Stimulated activated CD8-positive, alpha-beta memory T cell treated with anti-CD3 and anti-CD28 coated beads, Interleukin-2, amount 100 ng/mL, for 48 hours (primary cell): ENCODE results near the gene NPAP1.
"Not testable (repeated sequence)": the region's sequence is repeated elsewhere in the genome, so short reads cannot be mapped to it uniquely, and the experiment has no call there.

Experiments
- DNase-seq, 2 donors: peaks; one replicate each; pipeline ENCODE4 v3.0.0-alpha.2; 2020; ENCODE audit warnings: low read depth in 2 of 2

The NPAP1 gene, protein sequence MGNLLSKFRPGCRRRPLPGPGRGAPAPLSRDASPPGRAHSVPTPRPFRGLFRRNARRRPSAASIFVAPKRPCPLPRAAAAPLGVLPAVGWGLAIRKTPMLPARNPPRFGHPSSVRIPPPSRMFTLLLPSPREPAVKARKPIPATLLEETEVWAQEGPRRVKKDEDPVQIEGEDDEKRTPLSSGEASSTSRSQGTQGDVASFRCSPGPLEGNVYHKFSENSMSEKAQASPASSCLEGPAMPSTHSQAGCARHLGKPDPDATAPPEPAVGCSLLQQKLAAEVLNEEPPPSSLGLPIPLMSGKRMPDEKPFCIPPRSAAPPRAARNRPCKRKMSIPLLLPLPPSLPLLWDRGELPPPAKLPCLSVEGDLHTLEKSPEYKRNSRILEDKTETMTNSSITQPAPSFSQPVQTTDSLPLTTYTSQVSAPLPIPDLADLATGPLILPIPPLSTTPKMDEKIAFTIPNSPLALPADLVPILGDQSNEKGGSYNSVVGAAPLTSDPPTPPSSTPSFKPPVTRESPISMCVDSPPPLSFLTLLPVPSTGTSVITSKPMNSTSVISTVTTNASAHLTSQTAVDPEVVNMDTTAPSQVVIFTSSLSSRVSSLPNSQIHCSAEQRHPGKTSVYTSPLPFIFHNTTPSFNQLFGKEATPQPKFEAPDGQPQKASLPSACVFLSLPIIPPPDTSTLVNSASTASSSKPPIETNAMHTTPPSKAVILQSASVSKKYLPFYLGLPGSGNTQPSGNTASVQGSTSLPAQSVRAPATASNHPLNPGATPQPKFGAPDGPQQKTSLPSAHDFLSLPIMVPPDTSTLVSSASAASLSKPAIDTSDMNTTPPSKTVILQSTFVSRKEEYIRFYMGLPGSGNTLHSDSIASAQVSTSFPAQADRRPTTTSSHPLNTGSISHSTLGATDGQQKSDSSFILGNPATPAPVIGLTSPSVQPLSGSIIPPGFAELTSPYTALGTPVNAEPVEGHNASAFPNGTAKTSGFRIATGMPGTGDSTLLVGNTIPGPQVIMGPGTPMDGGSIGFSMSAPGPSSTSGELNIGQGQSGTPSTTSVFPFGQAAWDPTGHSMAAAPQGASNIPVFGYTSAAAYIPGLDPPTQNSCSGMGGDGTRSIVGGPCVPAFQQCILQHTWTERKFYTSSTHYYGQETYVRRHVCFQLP

GRCh38 chr15:24675332-24676144 lies at the start of gene NPAP1:
Gene NPAP1 (plus strand): TSS chr15:24675775. CDS start chr15:24675868, 93 bp downstream.
- DNase-seq = no peak

DNA sequence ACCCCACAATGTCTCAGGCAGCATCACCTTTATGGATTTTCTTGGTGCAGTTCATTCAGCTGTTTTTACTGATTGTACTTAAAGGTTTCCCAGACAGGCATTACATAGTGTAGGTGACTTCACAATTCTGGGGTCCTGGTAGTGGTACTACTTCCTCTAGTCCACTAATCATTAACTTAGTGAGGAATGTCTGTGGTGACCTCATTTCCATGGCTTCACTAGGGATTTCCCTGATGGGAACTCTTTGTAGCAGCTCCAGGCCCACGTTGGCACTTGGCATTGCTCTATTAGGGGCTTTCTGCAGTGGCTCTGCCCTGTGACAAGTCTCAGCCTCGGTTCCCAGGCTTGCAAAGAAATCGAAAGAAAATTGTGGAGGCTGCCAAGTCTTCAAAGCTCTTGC lies 48.1 kb upstream of the NPAP1 start:
- no peak for DNase-seq

DNA sequence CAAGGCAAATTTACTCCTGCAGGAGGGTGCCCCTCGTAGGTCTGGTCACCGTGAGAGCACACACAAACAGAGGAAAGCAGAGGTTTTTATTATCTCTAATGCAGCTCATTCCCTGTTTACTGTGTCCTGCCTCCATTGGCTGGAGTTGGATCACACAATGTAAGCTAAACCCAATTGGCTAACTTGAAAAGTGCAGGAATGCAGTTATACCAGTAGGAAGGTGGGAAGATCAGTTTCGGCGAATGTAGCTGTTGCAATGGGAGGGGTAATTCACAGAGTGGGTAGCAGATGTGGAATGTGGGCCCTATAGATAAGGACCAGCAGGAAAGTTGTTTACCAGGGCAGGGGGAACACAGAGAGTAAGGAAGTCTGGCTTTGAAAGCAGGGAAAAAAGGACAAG lies 42.5 kb upstream of the NPAP1 start:
- no peak for DNase-seq

- not testable (repeated sequence) for DNase-seq
Observed at GRCh38 chr15:24639412-24639811, 36.2 kb upstream of the NPAP1 start.

DNA sequence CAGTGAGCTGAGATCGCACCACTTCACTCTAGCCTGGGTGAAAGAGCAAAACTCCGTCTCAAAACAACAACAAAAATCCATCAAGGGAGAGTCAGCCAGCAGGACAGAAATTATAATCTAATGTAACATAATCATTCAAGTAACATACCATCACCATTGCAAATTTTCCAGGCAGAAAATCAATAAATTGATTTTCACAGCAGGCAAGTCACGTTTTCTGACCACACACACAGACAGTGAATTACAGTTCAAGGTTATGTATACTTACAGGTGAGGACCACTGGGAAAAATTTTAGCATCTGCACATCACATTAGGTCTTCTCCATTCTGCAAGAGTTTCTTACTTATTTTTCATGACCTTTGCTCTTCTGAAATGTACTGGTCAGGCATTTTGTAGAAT lies 29.9 kb upstream of the NPAP1 start:
- no peak for DNase-seq

DNA sequence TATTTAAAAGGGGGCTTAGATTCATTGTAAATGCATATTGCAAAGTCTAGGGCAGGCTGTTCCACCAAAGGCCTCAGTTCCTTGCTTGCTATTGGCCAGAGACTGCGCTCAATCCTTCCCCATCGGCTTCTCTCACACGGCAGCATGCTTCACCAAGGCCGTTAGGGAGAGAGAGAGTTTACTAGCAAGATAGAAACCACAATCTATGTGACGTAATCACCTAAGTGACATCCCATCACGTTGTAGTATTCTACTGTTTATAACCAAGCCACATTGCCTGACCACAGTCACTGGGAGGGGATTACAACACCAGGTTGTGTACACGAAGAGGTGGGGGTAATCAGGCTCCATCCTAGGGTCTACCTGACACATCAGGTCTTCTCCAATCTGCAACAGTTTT lies 16.0 kb upstream of the NPAP1 start:
- no peak for DNase-seq

GRCh38 chr15:24662991-24663390 lies 12.6 kb upstream of the NPAP1 start:
- DNase-seq = no peak

DNA sequence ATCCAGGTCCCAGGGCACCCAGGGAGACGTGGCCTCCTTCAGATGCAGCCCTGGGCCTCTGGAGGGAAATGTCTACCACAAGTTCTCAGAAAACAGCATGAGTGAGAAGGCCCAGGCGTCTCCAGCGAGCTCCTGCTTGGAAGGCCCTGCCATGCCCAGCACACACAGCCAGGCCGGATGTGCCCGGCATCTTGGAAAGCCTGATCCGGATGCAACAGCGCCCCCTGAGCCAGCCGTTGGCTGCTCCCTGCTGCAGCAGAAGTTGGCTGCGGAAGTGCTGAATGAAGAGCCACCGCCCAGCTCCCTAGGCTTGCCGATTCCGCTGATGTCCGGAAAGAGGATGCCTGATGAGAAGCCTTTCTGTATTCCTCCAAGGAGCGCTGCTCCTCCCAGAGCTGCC lies 856 bp downstream of the NPAP1 start:
- DNase-seq = no peak

GRCh38 chr15:24678485-24678884 lies 2.9 kb downstream of the NPAP1 start:
- DNase-seq = no peak

DNA sequence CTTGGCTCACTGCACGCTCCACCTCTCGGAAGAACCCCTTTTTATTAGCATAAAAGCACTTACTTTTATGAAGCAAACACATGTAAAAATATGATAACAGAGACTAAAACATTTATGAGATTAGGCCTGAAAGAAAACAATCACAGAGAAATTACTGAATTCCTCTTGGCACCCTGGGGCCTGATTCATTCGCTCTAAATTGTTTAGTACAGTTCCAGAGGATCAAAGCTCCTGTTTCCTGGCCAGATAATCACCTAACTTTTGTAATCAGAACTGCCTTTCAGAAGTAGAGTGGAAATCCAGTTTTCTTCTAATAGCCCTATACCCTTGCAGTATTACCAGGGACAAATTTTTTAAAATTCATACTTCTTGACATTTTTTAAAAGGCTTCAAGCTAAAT lies 6.4 kb downstream of the NPAP1 start:
- DNase-seq = no peak

DNA sequence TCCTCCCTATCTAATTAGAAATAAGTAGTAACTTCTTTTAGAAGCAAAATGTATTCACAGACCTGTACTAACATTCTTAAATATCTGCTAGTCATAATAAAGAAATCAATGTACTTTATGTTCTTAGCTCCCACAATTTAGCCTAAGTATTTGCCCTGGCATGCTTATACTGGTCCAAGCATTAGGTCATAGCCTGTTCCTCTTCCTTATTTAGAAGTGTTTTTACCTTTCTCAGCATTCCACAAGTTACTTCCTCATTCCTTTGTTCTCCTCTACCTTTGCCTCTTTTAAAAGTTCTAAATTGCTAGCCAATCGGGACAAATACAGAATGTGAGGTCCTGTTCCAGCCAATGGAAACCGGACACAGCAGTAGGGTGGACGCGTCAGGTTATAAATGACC lies 7.3 kb downstream of the NPAP1 start:
- not testable (repeated sequence) for DNase-seq

GRCh38 chr15:24683736-24684135 lies 8.2 kb downstream of the NPAP1 start:
- no peak for DNase-seq

DNA sequence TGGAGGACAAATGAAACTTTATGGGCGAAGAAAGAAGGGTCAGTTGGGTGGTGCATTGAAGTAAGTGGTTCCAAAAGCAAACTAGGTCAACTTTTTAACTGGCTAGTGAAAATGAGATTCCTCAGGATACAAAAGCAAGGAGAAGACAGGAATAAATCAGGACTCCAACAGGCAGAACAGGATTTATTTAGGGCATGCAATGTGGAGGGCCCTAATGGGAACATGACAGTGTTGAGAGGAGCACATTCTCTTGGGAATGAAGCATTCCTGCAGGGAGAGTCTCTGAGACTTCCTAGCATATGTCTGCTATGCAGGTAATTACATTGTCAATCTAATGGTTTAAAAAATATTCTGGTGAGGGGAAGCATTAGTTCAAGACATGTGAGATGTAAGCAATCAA lies 8.7 kb downstream of the NPAP1 start:
- DNase-seq = no peak

DNA sequence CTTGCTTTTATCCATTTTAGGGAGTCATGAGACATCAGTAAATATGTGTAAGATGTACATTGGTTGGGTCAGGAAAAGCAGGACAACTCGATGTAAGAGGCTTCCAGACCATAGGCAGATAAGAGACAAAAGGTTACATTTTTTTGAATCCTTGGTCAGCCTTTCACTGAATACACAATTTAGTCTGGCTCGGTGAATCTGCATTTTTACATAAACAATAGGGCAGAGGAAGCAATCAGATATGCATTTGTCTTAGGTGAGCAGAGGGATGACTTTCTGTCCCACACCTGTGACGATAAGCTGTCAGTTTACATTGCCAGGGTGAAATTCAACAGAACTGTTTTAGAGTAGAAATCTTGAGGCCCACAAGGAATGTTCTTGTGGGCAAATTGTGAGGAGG lies 20.6 kb downstream of the NPAP1 start:
- DNase-seq = no peak

- DNase-seq = no peak
Observed at GRCh38 chr15:24696842-24697241, 21.3 kb downstream of the NPAP1 start.

GRCh38 chr15:24718289-24719082 lies 42.9 kb downstream of the NPAP1 start:
- no peak for DNase-seq

GRCh38 chr15:24729760-24730159 lies 54.2 kb downstream of the NPAP1 start:
- no peak for DNase-seq
